SK-N-DZ (cell line): ENCODE data around the gene CARD19.
"Not testable (repeated sequence)": the region's sequence is repeated elsewhere in the genome, so short reads cannot be mapped to it uniquely, and the experiment has no call there.

Experiments
- DNase-seq: peaks from one replicate; pipeline ENCODE4 v3.0.0-alpha.2; 2015; ENCODE audit warnings: low spot score

Gene CARD19

GRCh38 chr9:93129691-93130500, 33.9 kb downstream of the CARD19 start:
- no peak for DNase-seq

GRCh38 chr9:93130861-93131481, 35.0 kb downstream of the CARD19 start:
- no peak for DNase-seq

DNA sequence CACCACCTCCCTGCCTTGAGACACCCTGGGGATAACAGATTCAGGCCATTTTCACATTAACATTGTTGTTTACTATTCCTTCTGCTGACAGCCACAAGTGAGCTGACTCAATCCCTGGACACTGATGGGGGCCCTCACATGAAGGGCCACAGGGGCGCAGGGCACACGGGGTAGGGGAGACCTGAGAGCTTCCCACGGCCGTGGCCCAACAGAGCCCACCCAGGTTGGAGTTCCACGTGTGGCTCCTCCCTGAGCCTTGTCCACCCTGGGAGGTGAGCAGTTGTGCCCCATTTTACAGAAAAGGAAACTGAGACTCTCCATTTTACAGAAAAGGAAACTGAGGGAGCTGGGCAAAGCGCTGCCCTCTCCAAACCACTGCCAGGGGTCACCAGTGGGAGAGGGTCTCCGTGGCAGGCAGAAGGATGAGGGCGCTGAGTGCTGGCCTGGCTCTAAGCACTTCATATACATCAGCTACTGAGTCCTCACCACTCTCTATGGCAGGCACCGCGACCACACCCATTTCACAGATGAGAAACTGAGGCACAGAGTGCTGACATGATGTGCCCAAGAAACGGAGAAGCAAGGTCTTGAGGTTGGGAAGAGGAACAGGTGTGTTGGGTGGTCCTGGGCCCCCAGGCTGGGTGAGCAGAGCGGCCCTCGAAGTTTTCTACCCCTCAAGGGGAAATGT, 35.7 kb downstream of the CARD19 start:
- DNase-seq: no peak

DNA sequence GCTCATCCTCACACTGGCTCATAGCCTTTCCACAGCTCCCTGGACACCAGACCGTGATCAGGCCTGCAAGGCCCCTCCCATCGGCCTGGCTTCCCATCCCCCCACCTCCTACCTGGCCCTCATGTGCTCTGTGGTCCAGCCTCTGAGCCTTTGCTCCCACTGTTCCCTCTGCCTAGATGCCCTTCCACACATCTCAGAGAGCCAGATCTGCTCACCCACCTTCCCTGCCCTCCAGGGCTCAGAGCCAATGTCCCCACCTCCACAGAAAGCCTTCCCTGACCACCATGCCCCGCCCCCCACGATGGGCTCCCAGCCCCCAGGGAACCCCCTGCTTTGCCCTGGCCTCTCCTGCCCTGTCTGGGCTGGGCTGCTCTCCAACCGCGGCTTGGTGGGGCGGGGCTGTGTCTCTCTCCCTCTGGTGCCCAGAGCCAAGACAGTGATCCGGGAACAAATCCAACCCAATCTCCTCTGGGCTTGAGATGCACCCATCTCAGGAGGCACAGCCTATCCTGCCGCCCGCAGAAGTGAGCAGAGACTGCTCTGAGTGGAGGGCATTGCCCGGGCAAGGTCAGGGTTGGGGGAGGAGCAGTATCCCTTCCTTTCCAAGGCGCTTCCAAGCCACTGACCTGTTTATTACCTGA, 36.4 kb downstream of the CARD19 start:
- no peak for DNase-seq

DNA sequence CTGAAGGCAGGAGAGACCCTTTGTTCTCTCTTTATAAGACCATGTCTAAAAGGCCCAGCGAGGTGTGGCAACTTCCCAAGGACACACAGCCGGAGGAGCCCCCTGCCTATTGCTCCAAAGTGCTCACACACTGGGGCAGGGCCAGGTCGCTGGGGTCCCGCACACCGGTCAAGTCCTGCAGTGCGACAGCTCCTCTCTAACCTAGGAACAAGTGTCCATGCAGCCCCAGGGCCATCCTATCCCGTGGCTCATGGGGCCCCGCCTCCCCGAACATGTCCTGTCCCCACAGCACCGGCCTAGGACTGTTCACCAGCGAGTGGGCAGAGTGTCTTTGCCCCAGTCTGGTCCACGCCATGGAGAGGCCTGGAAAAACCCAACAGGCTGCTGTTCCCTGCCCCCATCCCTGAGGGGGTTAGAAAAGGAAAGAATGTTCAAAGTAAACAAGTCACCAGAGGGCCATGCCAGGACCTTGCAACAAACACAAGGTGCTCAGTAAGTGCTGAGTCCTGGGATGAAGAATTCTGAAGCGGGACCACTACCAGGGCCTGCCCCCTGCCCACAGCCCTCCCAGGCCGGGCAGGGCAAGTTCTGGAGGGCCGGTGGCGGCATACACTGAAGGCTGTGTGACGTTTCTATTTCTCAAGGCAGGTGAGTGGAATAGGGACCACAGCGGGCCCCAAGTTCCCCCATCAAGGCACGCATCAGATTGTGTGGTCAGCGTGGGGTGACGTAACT, 37.1 kb downstream of the CARD19 start:
- no peak for DNase-seq

- peak; percentile 51 for DNase-seq
Observed at GRCh38 chr9:93133681-93134014, 37.6 kb downstream of the CARD19 start.

GRCh38 chr9:93134015-93134739, 38.2 kb downstream of the CARD19 start, which contains the start of gene NINJ1:
Gene NINJ1 (minus strand): TSS chr9:93134251. CDS start chr9:93134217, 34 bp downstream.
- peak; percentile 53 for DNase-seq

- no peak for DNase-seq
Observed at GRCh38 chr9:93134740-93135444, 38.9 kb downstream of the CARD19 start.

DNA sequence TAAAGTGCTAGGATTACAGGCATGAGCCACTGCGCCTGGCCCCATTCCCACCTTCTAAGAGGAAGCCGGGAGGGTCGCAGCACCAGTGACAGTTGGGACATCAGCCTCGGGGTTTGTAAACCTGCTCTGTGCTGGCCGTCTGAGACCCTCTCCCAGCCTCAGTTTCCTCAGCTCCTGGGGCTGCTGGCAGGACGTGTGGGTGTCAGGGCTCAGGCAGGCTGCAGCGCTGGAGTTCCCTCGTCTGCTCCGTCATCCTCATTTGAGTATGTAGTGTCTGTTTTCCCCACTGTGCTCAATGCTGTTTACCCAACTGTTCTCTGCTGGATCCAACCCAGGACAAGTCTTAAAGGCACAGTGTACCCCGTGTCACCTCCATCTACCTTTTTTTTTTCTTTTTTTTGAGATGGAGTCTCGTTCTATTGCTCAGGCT, 40.0 kb downstream of the CARD19 start:
- DNase-seq: no peak

- DNase-seq: no peak
Observed at GRCh38 chr9:93137362-93137761, 41.3 kb downstream of the CARD19 start.

DNA sequence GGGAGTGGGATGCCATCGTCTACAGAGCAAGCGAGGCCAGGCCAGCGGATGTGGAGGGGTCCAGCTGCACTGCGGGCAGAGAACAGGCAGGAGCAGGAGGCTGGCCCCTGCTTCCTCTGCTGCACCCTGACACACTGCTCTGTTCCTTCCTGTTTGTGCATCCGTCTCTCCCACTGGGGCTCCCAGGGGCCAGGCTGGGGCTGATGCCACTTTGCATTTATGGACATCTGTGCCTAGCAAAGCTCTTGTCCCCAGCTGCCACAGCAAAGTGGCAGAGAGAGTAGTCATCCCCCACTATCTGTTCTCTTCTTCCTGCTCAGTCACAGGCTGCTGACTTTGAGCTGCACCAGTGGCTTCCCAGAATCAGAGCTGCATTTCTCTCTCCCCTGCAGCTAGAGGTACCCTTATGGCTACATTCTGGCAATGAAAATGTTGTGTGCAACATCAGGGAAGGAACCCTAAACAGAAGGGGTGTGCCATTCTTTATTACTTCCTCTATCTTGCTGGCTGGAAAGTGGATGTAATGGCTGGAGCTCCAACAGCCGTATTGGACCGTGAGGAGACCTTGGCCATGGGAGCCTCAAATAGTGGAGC, 42.3 kb downstream of the CARD19 start:
- DNase-seq: no peak

DNA sequence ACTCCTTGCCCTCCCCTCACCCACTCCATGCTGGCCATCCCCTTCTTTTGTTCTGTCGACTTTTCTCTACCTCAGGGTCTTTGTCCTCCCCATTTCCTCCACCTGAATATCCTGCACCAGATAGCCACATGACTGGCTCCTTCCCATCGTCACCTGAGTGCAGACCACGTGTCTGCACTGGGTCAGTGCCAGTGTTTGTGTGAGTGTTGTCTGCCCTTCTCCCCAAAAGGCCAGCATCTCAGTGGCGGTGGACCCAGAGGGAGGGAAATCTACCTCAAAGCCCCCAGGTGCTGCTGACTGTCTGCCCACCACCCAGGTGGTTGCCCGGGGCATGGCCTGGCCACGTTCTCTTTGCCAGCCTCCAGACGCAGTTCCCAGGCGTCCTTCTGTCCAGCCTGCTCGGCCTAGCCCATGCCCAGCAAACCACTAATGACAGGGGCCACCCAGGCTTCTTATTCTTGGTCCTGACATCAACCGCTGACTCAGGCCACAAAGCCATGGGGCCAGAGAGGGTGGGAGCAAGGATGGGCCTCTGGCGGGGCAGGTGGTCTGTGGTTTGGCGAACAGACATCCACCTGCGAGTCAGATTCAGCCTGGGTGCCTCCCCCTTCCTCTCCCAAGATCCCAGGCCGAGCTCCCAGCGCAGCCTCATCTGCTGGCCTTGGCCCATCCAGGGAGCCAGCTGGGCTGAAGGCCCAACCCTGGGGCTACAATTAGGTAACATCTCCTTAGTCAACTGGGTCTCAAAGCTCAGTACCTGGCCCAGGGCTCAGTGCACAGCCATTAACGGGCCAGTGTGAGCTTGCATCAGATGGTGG, 43.6 kb downstream of the CARD19 start:
- DNase-seq: no peak

DNA sequence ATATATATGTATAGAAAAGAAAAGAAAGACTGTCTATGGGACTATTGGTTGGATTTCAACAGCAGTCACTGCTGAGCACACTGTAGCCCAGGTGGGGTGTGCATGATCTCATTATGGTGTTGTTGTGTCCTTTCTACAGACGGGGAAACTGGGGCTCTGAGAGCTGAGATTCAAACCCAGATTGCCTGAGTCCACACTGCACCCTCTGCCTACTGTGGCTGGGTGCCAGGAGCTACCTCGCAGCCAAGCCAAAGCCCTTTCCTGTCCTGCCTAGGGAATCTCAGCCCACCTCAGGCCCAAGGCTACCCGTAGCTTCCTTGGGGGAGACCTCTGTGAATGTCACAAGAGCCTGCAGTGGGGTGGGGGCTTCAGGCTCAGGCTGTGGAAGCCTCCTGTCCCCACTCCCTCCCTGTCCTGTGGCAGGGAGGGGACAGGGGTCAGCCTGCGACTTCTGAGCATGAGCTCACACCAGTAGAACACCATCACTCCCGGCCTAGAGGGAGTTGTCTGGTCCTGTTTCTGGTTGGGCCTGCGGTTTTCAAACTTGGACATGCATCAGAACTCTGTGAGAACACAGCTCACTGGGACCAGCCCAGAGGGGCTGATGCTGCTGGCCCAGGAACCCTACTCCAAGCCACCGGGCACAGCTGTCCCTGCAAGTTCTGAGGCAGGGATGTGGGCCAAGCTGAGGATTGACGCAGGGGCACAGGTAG, 45.9 kb downstream of the CARD19 start:
- DNase-seq: no peak

DNA sequence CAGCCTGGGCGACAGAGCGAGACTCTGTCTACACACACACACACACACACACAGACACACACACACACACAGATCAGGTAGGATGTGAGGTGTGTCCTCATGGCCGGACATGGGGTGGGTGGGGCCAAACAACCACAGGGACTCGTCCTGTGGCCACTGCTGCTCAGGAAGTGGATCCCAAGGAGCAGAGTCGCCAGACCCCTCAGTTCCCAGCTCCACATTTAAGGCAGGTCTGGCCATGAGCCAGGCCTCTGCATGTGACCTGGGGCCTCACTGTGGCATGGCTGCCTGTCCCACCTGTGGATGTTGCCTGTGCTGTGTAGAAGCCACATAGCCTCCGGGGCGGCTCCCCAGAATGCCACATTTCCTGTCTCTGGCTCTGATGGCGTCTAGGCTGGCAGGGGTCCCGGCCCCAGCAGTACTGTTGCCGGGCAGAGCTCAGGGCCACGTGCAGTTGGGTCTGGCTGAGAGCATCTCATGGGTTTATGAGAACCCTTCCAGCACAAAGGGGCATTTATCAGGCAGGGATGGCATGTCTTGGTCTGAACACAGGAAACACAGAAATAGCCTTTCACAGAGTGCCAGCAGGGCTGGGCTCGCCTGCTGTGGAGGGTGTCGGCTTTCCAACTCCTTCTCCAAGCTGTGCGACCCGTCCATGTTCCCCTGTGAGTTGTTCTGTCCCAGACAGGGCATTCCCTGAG, 48.0 kb downstream of the CARD19 start:
- DNase-seq: no peak

DNA sequence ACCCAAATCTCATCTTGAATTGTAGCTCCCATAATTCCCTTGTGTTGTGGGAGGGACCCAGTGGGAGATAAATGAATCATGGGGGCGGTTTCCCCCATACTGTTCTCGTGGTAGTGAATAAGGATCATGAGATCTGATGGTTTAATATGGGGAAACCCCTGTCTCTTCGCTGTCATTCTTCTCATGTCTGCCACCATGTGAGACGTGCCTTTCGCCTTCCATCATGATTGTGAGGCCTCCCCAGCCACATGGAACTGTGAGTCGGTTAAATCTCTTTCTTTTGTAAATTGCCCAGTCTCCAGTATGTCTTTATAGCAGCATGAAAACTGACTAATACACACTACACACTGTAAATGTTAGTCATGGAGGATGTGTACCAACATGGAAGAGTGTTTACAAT, 50.7 kb downstream of the CARD19 start:
- DNase-seq: not testable (repeated sequence)

GRCh38 chr9:93147632-93148031, 51.6 kb downstream of the CARD19 start:
- DNase-seq: no peak

- DNase-seq: no peak
Observed at GRCh38 chr9:93148721-93149120, 52.7 kb downstream of the CARD19 start.

DNA sequence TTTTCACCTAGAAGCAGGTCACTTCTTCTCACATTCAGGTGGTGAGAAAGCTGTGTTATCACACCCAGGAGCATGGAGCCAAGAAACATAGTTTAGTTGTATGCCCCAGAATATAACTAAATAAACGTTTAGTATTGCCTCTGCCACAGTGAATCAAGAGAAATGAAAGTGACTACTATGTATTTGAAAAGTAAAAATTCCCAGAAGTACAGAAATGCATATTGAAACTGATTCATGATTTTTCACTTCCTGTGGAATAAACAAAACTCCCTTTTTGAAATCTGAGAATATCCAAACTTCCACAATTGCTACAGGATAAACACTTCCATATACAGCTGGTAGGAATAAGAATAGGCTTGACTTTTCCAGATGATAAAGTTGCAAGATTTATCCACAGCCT, 53.3 kb downstream of the CARD19 start:
- no peak for DNase-seq
